K562 (cell line): ENCODE measurements around the gene TRAF5.

Source experiments
- BCOR ChIP-seq: fragments of 450-650 bp; IDR thresholded peaks from 2 replicates; pipeline ENCODE4 v1.6.1; 2016
- C11orf30 ChIP-seq: fragments of 450-650 bp; IDR thresholded peaks from 2 replicates; pipeline ENCODE4 v1.6.1; 2016; ENCODE audit warnings: low read depth, mild to moderate bottlenecking
- NCOA4 ChIP-seq: fragments of 450-650 bp; IDR thresholded peaks from 2 replicates; pipeline ENCODE4 v1.6.1; 2018; ENCODE audit warnings: mild to moderate bottlenecking; ENCODE audit not compliant: partially characterized antibody
- YY1 ChIP-seq, 3 experiments: IDR thresholded peaks; 2 replicates each; pipeline ENCODE4 v1.6.1; 2011; ENCODE audit warnings: low read length in 2 of 3, mild to moderate bottlenecking in 2 of 3, moderate library complexity in 2 of 3, borderline replicate concordance in 1 of 3, control low read depth in 1 of 3, low read depth in 1 of 3; ENCODE audit not compliant: insufficient read depth in 3 of 3, insufficient replicate concordance in 2 of 3, control insufficient read depth in 1 of 3, insufficient read length in 1 of 3; ENCODE audit errors: extremely low read depth in 1 of 3
- ZNF146 ChIP-seq: IDR thresholded peaks from one replicate; pipeline ENCODE4 v1.6.1; 2018; ENCODE audit warnings: missing compliant biosample characterization; ENCODE audit not compliant: unreplicated experiment
- TF ChIP-seq, protein P1 (sequence below), 2 experiments: fragments of 450-650 bp in 1 of 2; IDR thresholded peaks; 2 replicates each; pipeline ENCODE4 v1.6.1; 2011 to 2017; ENCODE audit warnings: low read depth in 2 of 2, antibody characterized with exemption in 1 of 2, borderline replicate concordance in 1 of 2, low read length in 1 of 2, mild to moderate bottlenecking in 1 of 2, mixed read lengths in 1 of 2; ENCODE audit not compliant: control insufficient read depth in 1 of 2

- TF ChIP-seq ZNF146 (CRISPR knock-in tag) (no peak), C11orf30 (no peak), NCOA4 (no peak), YY1 (IDR thresholded peaks at IDR 0.05; ENCODE audit: borderline replicate concordance in 1 of 3, control insufficient read depth in 1 of 3, extremely low read depth in 1 of 3, insufficient read depth in 3 of 3, insufficient read length in 1 of 3, insufficient replicate concordance in 2 of 3, low read depth in 1 of 3, low read length in 2 of 3) (no peak), BCOR (no peak)
- TF ChIP-seq, protein P1, sequence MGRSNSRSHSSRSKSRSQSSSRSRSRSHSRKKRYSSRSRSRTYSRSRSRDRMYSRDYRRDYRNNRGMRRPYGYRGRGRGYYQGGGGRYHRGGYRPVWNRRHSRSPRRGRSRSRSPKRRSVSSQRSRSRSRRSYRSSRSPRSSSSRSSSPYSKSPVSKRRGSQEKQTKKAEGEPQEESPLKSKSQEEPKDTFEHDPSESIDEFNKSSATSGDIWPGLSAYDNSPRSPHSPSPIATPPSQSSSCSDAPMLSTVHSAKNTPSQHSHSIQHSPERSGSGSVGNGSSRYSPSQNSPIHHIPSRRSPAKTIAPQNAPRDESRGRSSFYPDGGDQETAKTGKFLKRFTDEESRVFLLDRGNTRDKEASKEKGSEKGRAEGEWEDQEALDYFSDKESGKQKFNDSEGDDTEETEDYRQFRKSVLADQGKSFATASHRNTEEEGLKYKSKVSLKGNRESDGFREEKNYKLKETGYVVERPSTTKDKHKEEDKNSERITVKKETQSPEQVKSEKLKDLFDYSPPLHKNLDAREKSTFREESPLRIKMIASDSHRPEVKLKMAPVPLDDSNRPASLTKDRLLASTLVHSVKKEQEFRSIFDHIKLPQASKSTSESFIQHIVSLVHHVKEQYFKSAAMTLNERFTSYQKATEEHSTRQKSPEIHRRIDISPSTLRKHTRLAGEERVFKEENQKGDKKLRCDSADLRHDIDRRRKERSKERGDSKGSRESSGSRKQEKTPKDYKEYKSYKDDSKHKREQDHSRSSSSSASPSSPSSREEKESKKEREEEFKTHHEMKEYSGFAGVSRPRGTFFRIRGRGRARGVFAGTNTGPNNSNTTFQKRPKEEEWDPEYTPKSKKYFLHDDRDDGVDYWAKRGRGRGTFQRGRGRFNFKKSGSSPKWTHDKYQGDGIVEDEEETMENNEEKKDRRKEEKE (IDR thresholded peaks at IDR 0.05; ENCODE audit: borderline replicate concordance in 1 of 2, control insufficient read depth in 1 of 2, low read depth in 2 of 2, low read length in 1 of 2): no peak
These were observed 89.1 kb downstream of the TRAF5 start for GRCh38 chr1:211415700-211416099.
